Progenitor cell of endocrine pancreas (in vitro differentiated cells): ENCODE data around the gene PCDHGA1. TPM values are rescaled to one million over a fixed set of nuclear protein-coding genes. Genes with fewer than 3 reads are reported as not detected.
A peak's percentile ranks its signal among the peaks of the same experiment; 100 is the strongest.

Experiments
- DNase-seq: peaks from one replicate; pipeline ENCODE4 v3.0.0; 2021; ENCODE audit warnings: low spot score; ENCODE audit not compliant: unreplicated experiment
- H3K27ac Mint-ChIP-seq: 2 replicates; pipeline ENCODE4 v1.8.0; 2021; ENCODE audit warnings: mild to moderate bottlenecking, moderate library complexity, mixed read lengths
- H3K27me3 Mint-ChIP-seq: 2 replicates; pipeline ENCODE4 v1.8.0; 2021; ENCODE audit warnings: mixed read lengths
- H3K36me3 Mint-ChIP-seq: 2 replicates; pipeline ENCODE4 v1.8.0; 2022; ENCODE audit warnings: mixed read lengths; ENCODE audit not compliant: insufficient read depth
- H3K4me1 Mint-ChIP-seq: 2 replicates; pipeline ENCODE4 v1.8.0; 2021; ENCODE audit warnings: low read depth, mixed read lengths
- H3K4me3 Mint-ChIP-seq: 2 replicates; pipeline ENCODE4 v1.8.0; 2021; ENCODE audit warnings: low read depth, mild to moderate bottlenecking, moderate library complexity, mixed read lengths
- H3K9me3 Mint-ChIP-seq: 2 replicates; pipeline ENCODE4 v1.8.0; 2021; ENCODE audit warnings: low read depth, mixed read lengths
- CTCF ChIP-seq: fragments of 200-600 bp; sonication (generic); IDR thresholded peaks from one replicate; pipeline ENCODE4 v1.5.0; 2021; ENCODE audit warnings: antibody characterized with exemption, mild to moderate bottlenecking; ENCODE audit not compliant: unreplicated experiment
- total RNA-seq: library from RNA; stranded (reverse); gene quantifications from 2 replicates; pipeline ENCODE4 v1.2.1, GENCODE V29; 2021

The PCDHGA1 gene
- total RNA-seq, 1 donor from 2014 or later: 1.3 TPM

GRCh38 chr5:141534492-141535213, 204.3 kb downstream of the PCDHGA1 start:
- Mint-ChIP-seq H3K27ac (no peak overlapping the region), H3K27me3 (no peaks in the 10 kb centered on the region), H3K4me3 (no peak overlapping the region), H3K36me3 (peaks cover 7% of the 10 kb centered on the region), H3K9me3 (no peaks in the 10 kb centered on the region), H3K4me1 (no peaks in the 10 kb centered on the region)
- DNase-seq: no peak
- TF ChIP-seq CTCF: no peak

- Mint-ChIP-seq H3K36me3 (peaks cover 29% of the 10 kb centered on the region), H3K4me3 (no peak overlapping the region), H3K4me1 (no peaks in the 10 kb centered on the region), H3K27ac (no peak overlapping the region), H3K9me3 (peaks cover 12% of the 10 kb centered on the region), H3K27me3 (no peaks in the 10 kb centered on the region)
- TF ChIP-seq CTCF: no peak
- DNase-seq: no peak
Measured at GRCh38 chr5:141543053-141543452, 212.7 kb downstream of the PCDHGA1 start.

DNA sequence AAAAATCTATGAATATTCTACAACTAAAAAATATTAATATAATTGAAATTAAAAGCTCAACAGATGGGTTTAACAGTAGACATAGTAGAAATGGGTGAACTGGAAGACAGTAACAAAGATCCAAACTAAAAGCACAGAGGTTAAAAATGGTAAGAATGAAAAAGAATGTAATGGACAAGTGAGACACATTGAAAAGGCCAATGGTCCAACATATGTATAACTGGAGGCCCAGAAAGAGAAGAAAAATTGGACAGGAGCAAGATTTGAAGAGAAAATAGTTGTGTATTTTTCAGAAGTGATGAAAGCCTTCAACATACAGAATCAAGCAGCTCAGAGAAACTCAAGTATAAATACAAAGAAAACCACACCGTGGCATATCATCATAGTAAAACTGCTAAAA, 217.2 kb downstream of the PCDHGA1 start:
- H3K4me3 Mint-ChIP-seq: no peak overlapping the region
- no peak for TF ChIP-seq CTCF
- no peaks in the 10 kb centered on the region for H3K4me1 Mint-ChIP-seq
- no peak for DNase-seq
- no peaks in the 10 kb centered on the region for H3K27me3 Mint-ChIP-seq
- peaks cover 32% of the 10 kb centered on the region for H3K9me3 Mint-ChIP-seq
- H3K27ac Mint-ChIP-seq: peak overlapping the region; percentile 33
- H3K36me3 Mint-ChIP-seq: peaks cover 49% of the 10 kb centered on the region

DNA sequence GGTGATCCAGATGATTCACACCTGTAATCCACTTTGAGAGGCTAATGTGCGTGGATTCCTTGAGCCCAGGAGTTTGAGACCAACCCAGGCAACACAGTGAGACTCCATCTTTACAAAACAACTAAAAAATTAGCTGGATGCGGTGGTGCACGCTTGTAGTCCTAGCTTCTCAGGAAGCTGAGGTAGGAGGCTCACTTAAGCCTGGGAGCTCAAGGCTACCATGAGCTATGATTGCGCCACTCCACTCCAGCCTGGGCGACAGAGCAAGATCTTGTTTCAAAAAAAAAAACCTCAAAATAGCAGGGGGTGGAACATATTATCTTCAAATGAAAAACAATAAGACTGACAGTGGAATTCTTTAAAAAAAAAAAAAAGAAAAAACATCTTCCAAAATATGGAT, 217.6 kb downstream of the PCDHGA1 start:
- no peak for TF ChIP-seq CTCF
- Mint-ChIP-seq H3K4me1 (no peaks in the 10 kb centered on the region), H3K36me3 (peaks cover 50% of the 10 kb centered on the region), H3K27ac (no peak overlapping the region), H3K27me3 (no peaks in the 10 kb centered on the region), H3K9me3 (peaks cover 32% of the 10 kb centered on the region), H3K4me3 (no peak overlapping the region)
- no peak for DNase-seq

- Mint-ChIP-seq H3K36me3 (peaks cover 24% of the 10 kb centered on the region), H3K27ac (peak overlapping the region; percentile 97), H3K9me3 (no peaks in the 10 kb centered on the region), H3K4me1 (peaks cover 10% of the 10 kb centered on the region), H3K27me3 (no peaks in the 10 kb centered on the region), H3K4me3 (peak overlapping the region; percentile 65)
- peak; percentile 55 for DNase-seq
- peak; percentile 90 for TF ChIP-seq CTCF
Measured at GRCh38 chr5:141557681-141558136, 227.4 kb downstream of the PCDHGA1 start.
